ENCODE data around the gene TRAF1.

- TF ChIP-seq, protein P1, sequence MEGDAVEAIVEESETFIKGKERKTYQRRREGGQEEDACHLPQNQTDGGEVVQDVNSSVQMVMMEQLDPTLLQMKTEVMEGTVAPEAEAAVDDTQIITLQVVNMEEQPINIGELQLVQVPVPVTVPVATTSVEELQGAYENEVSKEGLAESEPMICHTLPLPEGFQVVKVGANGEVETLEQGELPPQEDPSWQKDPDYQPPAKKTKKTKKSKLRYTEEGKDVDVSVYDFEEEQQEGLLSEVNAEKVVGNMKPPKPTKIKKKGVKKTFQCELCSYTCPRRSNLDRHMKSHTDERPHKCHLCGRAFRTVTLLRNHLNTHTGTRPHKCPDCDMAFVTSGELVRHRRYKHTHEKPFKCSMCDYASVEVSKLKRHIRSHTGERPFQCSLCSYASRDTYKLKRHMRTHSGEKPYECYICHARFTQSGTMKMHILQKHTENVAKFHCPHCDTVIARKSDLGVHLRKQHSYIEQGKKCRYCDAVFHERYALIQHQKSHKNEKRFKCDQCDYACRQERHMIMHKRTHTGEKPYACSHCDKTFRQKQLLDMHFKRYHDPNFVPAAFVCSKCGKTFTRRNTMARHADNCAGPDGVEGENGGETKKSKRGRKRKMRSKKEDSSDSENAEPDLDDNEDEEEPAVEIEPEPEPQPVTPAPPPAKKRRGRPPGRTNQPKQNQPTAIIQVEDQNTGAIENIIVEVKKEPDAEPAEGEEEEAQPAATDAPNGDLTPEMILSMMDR (IDR thresholded peaks at IDR 0.05; ENCODE audit: low read length) = no peak
- TF ChIP-seq EZH2 (IDR thresholded peaks at IDR 0.05; ENCODE audit: borderline replicate concordance, low read length) = no peak
Measured at GRCh38 chr9:120951960-120952618, 25.5 kb upstream of the TRAF1 start.

All from OCI-LY1 (cell line).